C4-2B (cell line): ENCODE results near the gene P4HA3.

Experiments
- ZFX ChIP-seq: fragments of 450-650 bp; IDR thresholded peaks from 2 replicates; pipeline ENCODE4 v1.6.1; 2017
- TF ChIP-seq, protein P1 (sequence below): fragments of 450-650 bp; conservative IDR thresholded peaks from 2 replicates; pipeline ENCODE4 v1.5.1; 2017; ENCODE audit warnings: mild to moderate bottlenecking

DNA sequence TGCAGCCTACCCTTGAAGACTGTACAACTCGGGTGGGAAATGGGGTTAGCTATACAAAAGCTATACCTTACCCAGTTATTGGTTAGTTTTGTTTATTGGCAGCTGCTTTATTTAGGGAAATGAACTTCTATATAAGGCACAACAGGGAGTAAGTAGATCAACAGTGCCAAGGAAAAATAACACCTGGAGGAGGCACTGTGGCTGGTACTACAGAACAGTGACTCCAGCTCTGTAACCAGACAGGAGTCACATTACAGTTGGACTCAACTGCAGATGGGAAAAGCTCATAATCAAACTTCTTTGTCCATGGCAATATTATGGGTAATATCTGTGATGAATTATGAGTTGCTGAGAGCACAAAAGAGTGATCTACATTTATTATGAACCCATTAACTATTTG lies 14.0 kb downstream of the P4HA3 start:
- TF ChIP-seq, protein P1, sequence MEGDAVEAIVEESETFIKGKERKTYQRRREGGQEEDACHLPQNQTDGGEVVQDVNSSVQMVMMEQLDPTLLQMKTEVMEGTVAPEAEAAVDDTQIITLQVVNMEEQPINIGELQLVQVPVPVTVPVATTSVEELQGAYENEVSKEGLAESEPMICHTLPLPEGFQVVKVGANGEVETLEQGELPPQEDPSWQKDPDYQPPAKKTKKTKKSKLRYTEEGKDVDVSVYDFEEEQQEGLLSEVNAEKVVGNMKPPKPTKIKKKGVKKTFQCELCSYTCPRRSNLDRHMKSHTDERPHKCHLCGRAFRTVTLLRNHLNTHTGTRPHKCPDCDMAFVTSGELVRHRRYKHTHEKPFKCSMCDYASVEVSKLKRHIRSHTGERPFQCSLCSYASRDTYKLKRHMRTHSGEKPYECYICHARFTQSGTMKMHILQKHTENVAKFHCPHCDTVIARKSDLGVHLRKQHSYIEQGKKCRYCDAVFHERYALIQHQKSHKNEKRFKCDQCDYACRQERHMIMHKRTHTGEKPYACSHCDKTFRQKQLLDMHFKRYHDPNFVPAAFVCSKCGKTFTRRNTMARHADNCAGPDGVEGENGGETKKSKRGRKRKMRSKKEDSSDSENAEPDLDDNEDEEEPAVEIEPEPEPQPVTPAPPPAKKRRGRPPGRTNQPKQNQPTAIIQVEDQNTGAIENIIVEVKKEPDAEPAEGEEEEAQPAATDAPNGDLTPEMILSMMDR, result no peak
- no peak for TF ChIP-seq ZFX
